Gastroesophageal sphincter (tissue), 4 donors: ENCODE measurements around the gene ABR. TPM values are rescaled to one million over a fixed set of nuclear protein-coding genes. Genes with fewer than 3 reads are reported as not detected.

ENCODE experiments used
- ATAC-seq: fragments of 150-250 bp; one replicate; pipeline ENCODE4 v1.9.1; 2016; ENCODE audit warnings: mild to moderate bottlenecking, moderate library complexity
- H3K27ac ChIP-seq, 4 donors: fragments of 200-600 bp; sonication (generic) in 3 of 4; 1 replicate in 3 of 4; 2 replicates in 1 of 4; pipeline ENCODE4 v1.5.1; 2016 to 2019
- H3K27me3 ChIP-seq: fragments of 200-600 bp; sonication (generic); one replicate; pipeline ENCODE4 v1.5.1; 2019
- H3K36me3 ChIP-seq, 2 donors: fragments of 200-600 bp; sonication (generic); one replicate each; pipeline ENCODE4 v1.5.1; 2019; ENCODE audit warnings: control low read depth in 1 of 2
- H3K4me1 ChIP-seq, 3 donors: fragments of 200-600 bp; sonication (generic); 1 replicate in 2 of 3; 2 replicates in 1 of 3; pipeline ENCODE4 v1.5.1; 2016 to 2019; ENCODE audit warnings: control low read depth in 2 of 3
- H3K4me3 ChIP-seq, 2 donors: fragments of 200-600 bp; sonication (generic); one replicate each; pipeline ENCODE4 v1.5.1; 2019; ENCODE audit warnings: mild to moderate bottlenecking in 1 of 2, moderate library complexity in 1 of 2
- H3K9me3 ChIP-seq, 3 donors: fragments of 200-600 bp; sonication (generic); one replicate each; pipeline ENCODE4 v1.5.1; 2017 to 2019; ENCODE audit warnings: control low read depth in 2 of 3
- CTCF ChIP-seq, 4 experiments: fragments of 200-600 bp in 2 of 4; fragments of 450-650 bp in 2 of 4; sonication (generic) in 1 of 4; IDR thresholded peaks; one replicate each; pipeline ENCODE4 v1.5.1; 2017 to 2019; ENCODE audit warnings: antibody characterized with exemption in 4 of 4, mild to moderate bottlenecking in 2 of 4, moderate library complexity in 2 of 4
- EP300 ChIP-seq: sonication (generic); formaldehyde crosslinking; IDR thresholded peaks from one replicate; pipeline ENCODE4 v1.6.1; 2017; ENCODE audit warnings: antibody characterized with exemption, mild to moderate bottlenecking
- POLR2A ChIP-seq, 2 donors: fragments of 450-650 bp; IDR thresholded peaks; one replicate each; pipeline ENCODE4 v1.6.1; 2017; ENCODE audit warnings: antibody characterized with exemption in 2 of 2, mild to moderate bottlenecking in 2 of 2, moderate library complexity in 1 of 2
- POLR2AphosphoS5 ChIP-seq: sonication (generic); formaldehyde crosslinking; IDR thresholded peaks from one replicate; pipeline ENCODE4 v1.6.1; 2017; ENCODE audit warnings: antibody characterized with exemption
- WGBS, 2 donors: methylation state at CpG; one replicate each; pipeline ENCODE4 v1.1.5; 2018; ENCODE audit warnings: low coverage in 1 of 2; 5-methylcytosine and 5-hydroxymethylcytosine counted together
- total RNA-seq, 4 donors: library from RNA; depleted of rRNA; stranded (reverse); fragments of >200 nt; gene quantifications; one replicate each; pipeline ENCODE4 v1.1.0, GENCODE V29; 2016

Gene ABR
- total RNA-seq, 4 donors from 2014 or later = 62.6 to 147 (median 114) TPM

DNA sequence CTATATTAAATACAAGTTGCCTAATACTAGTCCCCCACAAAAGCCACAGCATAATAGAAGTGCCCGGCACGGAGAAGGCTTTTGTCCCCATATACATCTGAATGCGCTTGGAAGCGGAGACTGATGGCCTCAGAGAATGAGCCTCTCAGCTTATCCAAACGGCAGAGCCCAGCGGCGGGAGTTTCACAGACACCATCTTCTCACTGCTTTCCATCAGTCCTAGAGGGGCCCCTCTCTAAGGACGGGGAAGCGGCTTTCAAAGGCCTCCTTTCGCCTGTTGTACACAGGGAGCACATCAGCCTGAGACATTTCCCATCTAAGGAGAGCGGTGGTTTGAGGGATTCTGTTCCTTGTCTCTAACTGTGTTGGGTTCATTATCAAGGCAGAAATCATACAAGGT is 217.1 kb downstream of the ABR start:
- 58 to 81% methylated on average over 9 to 11 of the region's 11 CpGs for WGBS, 2 donors
- no peak overlapping the region for H3K27ac ChIP-seq
- no peak overlapping the region for H3K4me3 ChIP-seq
- H3K27me3 ChIP-seq = no peaks in the 10 kb centered on the region
- H3K9me3 ChIP-seq = no peaks in the 10 kb centered on the region
- ATAC-seq = no peak
- H3K4me1 ChIP-seq = peaks cover 0 to 61% (median 0%) of the 10 kb centered on the region in 3 donors
- TF ChIP-seq EP300 (no peak), POLR2A (IDR thresholded peaks at IDR 0.05) (no peak), POLR2AphosphoS5 (no peak), CTCF (IDR thresholded peaks at IDR 0.05) (no peak)
- H3K36me3 ChIP-seq = no peaks in the 10 kb centered on the region

GRCh38 chr17:962166-962565 is 217.6 kb downstream of the ABR start:
- Histone ChIP-seq H3K4me3 (no peak overlapping the region), H3K36me3 (no peaks in the 10 kb centered on the region), H3K4me1 (peaks cover 0 to 66% (median 0%) of the 10 kb centered on the region in 3 donors), H3K9me3 (no peaks in the 10 kb centered on the region), H3K27me3 (no peaks in the 10 kb centered on the region), H3K27ac (no peak overlapping the region)
- ATAC-seq = no peak
- TF ChIP-seq POLR2A (IDR thresholded peaks at IDR 0.05) (no peak), EP300 (no peak), POLR2AphosphoS5 (no peak), CTCF (IDR thresholded peaks at IDR 0.05) (no peak)
- 76 to 81% methylated on average over 8 of the region's 8 CpGs for WGBS, 2 donors

DNA sequence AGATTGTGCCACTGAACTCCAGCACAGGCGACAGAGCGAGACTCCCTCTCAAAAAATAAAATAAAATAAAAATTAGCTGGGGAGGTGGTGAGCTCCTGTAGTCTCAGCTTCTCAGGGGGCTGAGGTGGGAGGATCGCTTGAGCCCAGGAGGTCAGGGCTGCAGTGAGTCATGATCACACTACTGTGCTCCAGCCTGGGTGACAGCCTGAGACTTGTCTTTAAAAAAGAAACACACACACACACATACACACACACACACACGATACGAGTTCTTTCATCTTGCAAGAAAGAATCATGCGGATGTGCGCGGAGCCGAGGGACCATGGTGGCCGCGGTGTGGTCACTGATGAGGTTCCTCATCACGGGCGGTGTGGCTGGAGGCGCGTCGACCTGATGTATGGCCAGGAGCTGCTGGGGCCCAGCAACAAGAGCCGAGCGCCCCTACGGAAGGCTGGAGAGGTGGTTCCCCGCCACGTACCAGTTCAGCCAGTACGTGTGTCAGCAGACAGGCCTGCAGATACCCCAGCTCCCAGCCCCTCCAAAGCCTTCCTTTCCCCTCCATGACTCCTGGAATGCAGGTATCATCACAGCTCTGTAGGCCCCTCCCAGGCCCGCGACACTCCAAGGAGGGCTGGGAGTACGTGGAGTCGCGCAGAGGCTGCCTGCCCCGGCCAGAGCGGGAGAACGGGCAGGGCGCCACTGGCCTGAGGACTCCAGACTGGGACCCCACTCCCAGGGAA is 220.9 kb downstream of the ABR start:
- Histone ChIP-seq H3K36me3 (no peaks in the 10 kb centered on the region), H3K9me3 (no peaks in the 10 kb centered on the region), H3K27ac (peak overlapping the region; percentile 50 to 89 (median 86)), H3K4me3 (no peak overlapping the region), H3K27me3 (no peaks in the 10 kb centered on the region), H3K4me1 (peaks cover 0 to 64% (median 0%) of the 10 kb centered on the region in 3 donors)
- TF ChIP-seq CTCF (IDR thresholded peaks at IDR 0.05) (no peak), POLR2AphosphoS5 (no peak), POLR2A (IDR thresholded peaks at IDR 0.05) (no peak), EP300 (no peak)
- no peak for ATAC-seq
- WGBS, 2 donors = 67 to 83% methylated on average over 6 to 20 of the region's 31 CpGs

GRCh38 chr17:957856-958421 is 221.8 kb downstream of the ABR start:
- Histone ChIP-seq H3K9me3 (no peaks in the 10 kb centered on the region), H3K27ac (peak overlapping the region; percentile 50 to 89 (median 86)), H3K27me3 (no peaks in the 10 kb centered on the region), H3K4me1 (peaks cover 0 to 63% (median 0%) of the 10 kb centered on the region in 3 donors), H3K36me3 (no peaks in the 10 kb centered on the region), H3K4me3 (no peak overlapping the region)
- 21 to 32% methylated on average over 6 to 9 of the region's 20 CpGs for WGBS, 2 donors
- peak; percentile 47 for ATAC-seq
- TF ChIP-seq CTCF (IDR thresholded peaks at IDR 0.05) = no peak
- TF ChIP-seq POLR2AphosphoS5 = peak; percentile 95

DNA sequence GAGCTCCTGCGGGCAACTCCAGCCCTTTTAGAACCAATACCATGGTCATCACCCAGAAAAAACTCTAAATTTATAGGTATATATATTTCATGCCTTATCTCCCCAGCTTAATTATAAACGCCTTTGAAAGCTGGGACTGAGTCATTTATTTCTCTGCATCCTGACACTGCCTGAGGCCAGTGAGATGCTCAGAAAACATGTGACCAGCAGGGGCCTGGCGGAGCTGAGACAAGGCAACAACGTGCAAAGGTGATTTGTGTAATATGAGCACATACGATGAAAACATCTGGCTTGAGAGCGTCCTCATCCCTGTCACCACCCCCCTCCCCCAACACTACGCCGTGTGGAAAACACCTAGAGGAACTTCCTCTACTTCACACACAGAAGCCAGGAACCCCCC is 222.9 kb downstream of the ABR start:
- no peaks in the 10 kb centered on the region for H3K36me3 ChIP-seq
- 48 to 51% methylated on average over 8 of the region's 8 CpGs for WGBS, 2 donors
- peak overlapping the region in 3 of 4 donors; percentile 85 to 89 (median 86) for H3K27ac ChIP-seq
- no peaks in the 10 kb centered on the region for H3K27me3 ChIP-seq
- no peak for ATAC-seq
- H3K9me3 ChIP-seq = no peaks in the 10 kb centered on the region
- TF ChIP-seq POLR2AphosphoS5 (peak; percentile 37), POLR2A (IDR thresholded peaks at IDR 0.05) (no peak)
- H3K4me3 ChIP-seq = no peak overlapping the region
- peaks cover 0 to 57% (median under 1%) of the 10 kb centered on the region in 3 donors for H3K4me1 ChIP-seq
